HCT116 (cell line): ENCODE measurements around the gene WWOX. TPM values are rescaled to one million over a fixed set of nuclear protein-coding genes. Genes with fewer than 3 reads are reported as not detected.

Source experiments
- ATAC-seq: fragments of 200-7000 bp; cut with Tn5 transposase; 2 replicates; pipeline ENCODE4 v1.9.1; 2020; ENCODE audit warnings: mild to moderate bottlenecking, moderate library complexity
- BruUV-seq: library from RNA; stranded (reverse); fragments of 400-500 nt; replicated peaks from 2 replicates; lab custom pipeline; 2021; lab: Mats Ljungman, UMichigan
- CTCF ChIA-PET: fragments of 300-600 bp; sonication (Branson Sonifier 250); formaldehyde crosslinking; loops from one replicate; lab custom pipeline; 2021; ENCODE audit warnings: antibody characterized with exemption; lab: Charles Lee
- POLR2A ChIA-PET: fragments of 300-600, 350-600 bp; sonication (Branson Sonifier 250); formaldehyde crosslinking; loops from one replicate; lab custom pipeline; 2021; ENCODE audit warnings: antibody characterized with exemption; lab: Charles Lee
- RAD21 ChIA-PET, 2 experiments: fragments of 300-600 bp; sonication (Branson Sonifier 250); formaldehyde crosslinking; loops; one replicate each; lab custom pipeline; 2023; ENCODE audit warnings: low total read pairs in 2 of 2; ENCODE audit not compliant: uncharacterized antibody in 2 of 2, unreplicated experiment in 2 of 2, low non-redundant PET in 1 of 2; lab: Charles Lee
- DNase-seq: peaks from one replicate; pipeline ENCODE4 v3.0.0-alpha.2; 2010; ENCODE audit warnings: low read depth, low spot score
- H2AFZ ChIP-seq: fragments of 200-600 bp; shearing (Covaris generic), sonication (generic); 2 replicates; pipeline ENCODE4 v1.6.1; 2017; ENCODE audit warnings: low read depth, mixed run types, mixed read lengths, antibody characterized with exemption, low read length; ENCODE audit not compliant: poor library complexity, severe bottlenecking
- H3K27ac ChIP-seq: 2 replicates; pipeline ENCODE4 v1.5.1; 2012; ENCODE audit warnings: low read depth, low read length
- H3K27me3 ChIP-seq: fragments of 200-600 bp; sonication (generic); 2 replicates; pipeline ENCODE4 v1.6.1; 2016; ENCODE audit warnings: mixed run types, low read length, mixed read lengths; ENCODE audit not compliant: insufficient read depth
- H3K36me3 ChIP-seq, 2 experiments: fragments of 200-500 bp in 1 of 2; fragments of 200-600 bp in 1 of 2; sonication (Bioruptor generic) in 1 of 2; sonication (generic) in 1 of 2; 2 replicates each; pipeline versions ENCODE4 v1.5.1 to v1.6.1; 2014 to 2016; ENCODE audit warnings: low read length in 2 of 2, inconsistent platforms in 1 of 2, mixed read lengths in 1 of 2, mixed run types in 1 of 2; ENCODE audit not compliant: insufficient read depth in 2 of 2, control insufficient read depth in 1 of 2
- H3K4me1 ChIP-seq, 2 experiments: fragments of 200-600 bp in 1 of 2; sonication (generic) in 1 of 2; 2 replicates each; pipeline versions ENCODE4 v1.5.1 to v1.6.1; 2012 to 2017; ENCODE audit warnings: low read length in 2 of 2, inconsistent platforms in 1 of 2, mild to moderate bottlenecking in 1 of 2, mixed read lengths in 1 of 2, mixed run types in 1 of 2, moderate library complexity in 1 of 2; ENCODE audit not compliant: insufficient read depth in 2 of 2, control insufficient read depth in 1 of 2
- H3K4me2 ChIP-seq: fragments of 200-600 bp; sonication (generic); 2 replicates; pipeline ENCODE4 v1.6.1; 2017; ENCODE audit warnings: mixed run types, low read length, mixed read lengths
- H3K4me3 ChIP-seq, 2 experiments: fragments of 200-600 bp in 1 of 2; sonication (generic) in 1 of 2; replicated peaks in 1 of 2; 2 replicates each; pipeline ENCODE4 v1.5.1; 2011 to 2016; ENCODE audit warnings: low read length in 2 of 2, control low read depth in 1 of 2, low read depth in 1 of 2, mild to moderate bottlenecking in 1 of 2, mixed read lengths in 1 of 2, mixed run types in 1 of 2
- H3K79me2 ChIP-seq: fragments of 200-600 bp; sonication (generic); 2 replicates; pipeline ENCODE4 v1.6.1; 2017; ENCODE audit warnings: mild to moderate bottlenecking, mixed run types, low read length, moderate library complexity, mixed read lengths; ENCODE audit not compliant: insufficient read depth
- H3K9ac ChIP-seq: fragments of 200-600 bp; sonication (generic); 2 replicates; pipeline ENCODE4 v1.6.1; 2016; ENCODE audit warnings: low read length, mixed read lengths
- H3K9me2 ChIP-seq: fragments of 200-600 bp; sonication (generic), shearing (Covaris generic); 2 replicates; pipeline ENCODE4 v1.6.1; 2017; ENCODE audit warnings: mixed run types, mild to moderate bottlenecking, moderate library complexity; ENCODE audit not compliant: insufficient read depth
- H3K9me3 ChIP-seq, 2 experiments: fragments of 200-500 bp in 1 of 2; fragments of 200-600 bp in 1 of 2; sonication (Bioruptor generic) in 1 of 2; sonication (generic) in 1 of 2; 2 replicates each; pipeline ENCODE4 v1.6.1; 2014 to 2017; ENCODE audit warnings: low read length in 2 of 2, mixed read lengths in 2 of 2, inconsistent platforms in 1 of 2, low read depth in 1 of 2, mild to moderate bottlenecking in 1 of 2, mixed run types in 1 of 2, moderate library complexity in 1 of 2; ENCODE audit not compliant: control insufficient read depth in 1 of 2, insufficient read depth in 1 of 2
- H4K20me1 ChIP-seq: fragments of 200-600 bp; sonication (generic), shearing (Covaris generic); 2 replicates; pipeline ENCODE4 v1.6.1; 2017; ENCODE audit warnings: mixed run types, mild to moderate bottlenecking, moderate library complexity; ENCODE audit not compliant: insufficient read depth
- CBX3 ChIP-seq: IDR thresholded peaks from 2 replicates; pipeline ENCODE4 v1.6.1; 2012; ENCODE audit warnings: low read depth
- CEBPB ChIP-seq: IDR thresholded peaks from 2 replicates; pipeline ENCODE4 v1.6.1; 2012; ENCODE audit warnings: low read depth
- MAX ChIP-seq: IDR thresholded peaks from 2 replicates; pipeline ENCODE4 v1.6.1; 2012
- POLR2A ChIP-seq: IDR thresholded peaks from 2 replicates; pipeline ENCODE4 v1.7.0; 2011; ENCODE audit warnings: borderline replicate concordance; ENCODE audit not compliant: insufficient read depth, insufficient read length; ENCODE audit errors: extremely low read depth
- ZNF274 ChIP-seq: fragments of 200-500 bp; sonication (Bioruptor generic); IDR thresholded peaks from 2 replicates; pipeline ENCODE4 v1.6.1; 2014; ENCODE audit warnings: mild to moderate bottlenecking, low read depth, low read length, inconsistent platforms
- intact Hi-C: fragments of 100-400 bp; cut with micrococcal nuclease; formaldehyde crosslinking; loops from 2 replicates; pipeline ENCODE4 v1.10.0; 2022
- total RNA-seq: library from RNA; stranded (reverse); gene quantifications from one replicate; pipeline ENCODE4 v1.2.1, GENCODE V29; 2021; ENCODE audit not compliant: unreplicated experiment

The WWOX gene
- total RNA-seq, 1 experiment from 2014 or later = 13.7 TPM

- RAD21 ChIA-PET = no interaction called here
- Histone ChIP-seq H3K79me2 (no peaks in the 10 kb centered on the region), H3K9me3 (no peaks in the 10 kb centered on the region), H4K20me1 (no peaks in the 10 kb centered on the region), H3K27me3 (no peaks in the 10 kb centered on the region), H2AFZ (no peak overlapping the region), H3K4me1 (no peaks in the 10 kb centered on the region), H3K4me2 (no peak overlapping the region), H3K4me3 (no peak overlapping the region), H3K9me2 (no peaks in the 10 kb centered on the region), H3K36me3 (no peaks in the 10 kb centered on the region), H3K9ac (no peak overlapping the region), H3K27ac (no peak overlapping the region)
- DNase-seq (no peak), ATAC-seq (no peak)
- CTCF ChIA-PET = no interaction called here
- BruUV-seq = no TSS peak
- intact Hi-C loops = no loop called here
- POLR2A ChIA-PET = no interaction called here
- TF ChIP-seq CEBPB (no peak), MAX (no peak), ZNF274 (no peak), POLR2A (no peak)
Observed at GRCh38 chr16:78142788-78143187, 43.3 kb downstream of the WWOX start.

GRCh38 chr16:78146807-78147206 lies 47.4 kb downstream of the WWOX start:
- no peak overlapping the region for H3K27ac ChIP-seq
- no peak for DNase-seq
- RAD21 ChIA-PET = no interaction called here
- no peak for ATAC-seq
- no peak overlapping the region for H3K9ac ChIP-seq
- H4K20me1 ChIP-seq = no peaks in the 10 kb centered on the region
- H3K4me3 ChIP-seq = no peak overlapping the region
- POLR2A ChIA-PET = no interaction called here
- no peak overlapping the region for H3K4me2 ChIP-seq
- no peak for TF ChIP-seq CBX3
- CTCF ChIA-PET = no interaction called here
- no TSS peak for BruUV-seq
- H3K9me3 ChIP-seq = no peaks in the 10 kb centered on the region
- no peak overlapping the region for H2AFZ ChIP-seq
- no peaks in the 10 kb centered on the region for H3K9me2 ChIP-seq
- no peaks in the 10 kb centered on the region for H3K4me1 ChIP-seq
- no peaks in the 10 kb centered on the region for H3K79me2 ChIP-seq
- H3K36me3 ChIP-seq = no peaks in the 10 kb centered on the region
- no peaks in the 10 kb centered on the region for H3K27me3 ChIP-seq
- intact Hi-C loops = no loop called here
